K562 (cell line): ENCODE measurements around the gene JUNB. TPM values are rescaled to one million over a fixed set of nuclear protein-coding genes. Genes with fewer than 3 reads are reported as not detected.

Source experiments
- KLF13 ChIP-seq: fragments of 450-650 bp; IDR thresholded peaks from 2 replicates; pipeline ENCODE4 v1.6.1; 2016; ENCODE audit warnings: missing genetic modification characterization, low read depth, mild to moderate bottlenecking, missing compliant biosample characterization, moderate library complexity, borderline replicate concordance
- KLF6 ChIP-seq: fragments of 250-450 bp; sonication (Bioruptor Pico); IDR thresholded peaks from 2 replicates; pipeline ENCODE4 v1.4.0; 2020; ENCODE audit warnings: mild to moderate bottlenecking, moderate library complexity, borderline replicate concordance
- ZC3H4 ChIP-seq: sonication (generic); formaldehyde crosslinking; IDR thresholded peaks from 2 replicates; pipeline ENCODE4 v1.9.0; 2021; ENCODE audit warnings: missing genetic modification reagents, borderline replicate concordance
- polyA plus RNA-seq, 8 experiments: library from polyadenylated mRNA; depleted of rRNA in 4 of 8; stranded (reverse) in 5 of 8; unstranded in 3 of 8; fragments of >200 nt; fragmentation: Nextera tagmentation in 2 of 8; fragmentation: Illumina TruSeq in 1 of 8; extraction: Ambion mirVana in 2 of 8; extraction: Trizol in 1 of 8; gene quantifications; 2 replicates each; pipeline versions ENCODE4 v1.2.1 to v1.2.3, GENCODE V29; 2011 to 2014; ENCODE audit warnings: inconsistent platforms in 1 of 8, missing spikeins in 1 of 8
- total RNA-seq, 7 experiments: library from RNA; depleted of rRNA in 6 of 7; stranded (reverse); fragments of >200 nt in 6 of 7; fragmentation: Illumina TruSeq in 2 of 7; extraction: Trizol in 2 of 7; gene quantifications; 2 replicates each; pipeline versions ENCODE4 v1.2.1 to v1.2.3, GENCODE V29; 2011 to 2021; ENCODE audit warnings: low replicate concordance in 1 of 7
- TF ChIP-seq, protein P1 (sequence below): fragments of 450-650 bp; IDR thresholded peaks from 2 replicates; pipeline ENCODE4 v1.6.1; 2016; ENCODE audit warnings: borderline replicate concordance
- TF ChIP-seq, protein P2 (sequence below): fragments of 250-450 bp; sonication (Bioruptor Pico); IDR thresholded peaks from 2 replicates; pipeline ENCODE4 v1.4.0; 2020; ENCODE audit warnings: mild to moderate bottlenecking, moderate library complexity, borderline replicate concordance
- TF ChIP-seq, protein P3 (sequence below): fragments of 250-450 bp; sonication (Bioruptor Pico); IDR thresholded peaks from 2 replicates; pipeline ENCODE4 v1.4.0; 2020; ENCODE audit warnings: mild to moderate bottlenecking, moderate library complexity

JUNB gene
- total and polyA plus RNA-seq, 9 of the 15 experiments (the other 6 are each of a cell fraction or from before 2014, with no cell fraction given) = 0.23 to 88.1 (median 13.1) TPM

DNA sequence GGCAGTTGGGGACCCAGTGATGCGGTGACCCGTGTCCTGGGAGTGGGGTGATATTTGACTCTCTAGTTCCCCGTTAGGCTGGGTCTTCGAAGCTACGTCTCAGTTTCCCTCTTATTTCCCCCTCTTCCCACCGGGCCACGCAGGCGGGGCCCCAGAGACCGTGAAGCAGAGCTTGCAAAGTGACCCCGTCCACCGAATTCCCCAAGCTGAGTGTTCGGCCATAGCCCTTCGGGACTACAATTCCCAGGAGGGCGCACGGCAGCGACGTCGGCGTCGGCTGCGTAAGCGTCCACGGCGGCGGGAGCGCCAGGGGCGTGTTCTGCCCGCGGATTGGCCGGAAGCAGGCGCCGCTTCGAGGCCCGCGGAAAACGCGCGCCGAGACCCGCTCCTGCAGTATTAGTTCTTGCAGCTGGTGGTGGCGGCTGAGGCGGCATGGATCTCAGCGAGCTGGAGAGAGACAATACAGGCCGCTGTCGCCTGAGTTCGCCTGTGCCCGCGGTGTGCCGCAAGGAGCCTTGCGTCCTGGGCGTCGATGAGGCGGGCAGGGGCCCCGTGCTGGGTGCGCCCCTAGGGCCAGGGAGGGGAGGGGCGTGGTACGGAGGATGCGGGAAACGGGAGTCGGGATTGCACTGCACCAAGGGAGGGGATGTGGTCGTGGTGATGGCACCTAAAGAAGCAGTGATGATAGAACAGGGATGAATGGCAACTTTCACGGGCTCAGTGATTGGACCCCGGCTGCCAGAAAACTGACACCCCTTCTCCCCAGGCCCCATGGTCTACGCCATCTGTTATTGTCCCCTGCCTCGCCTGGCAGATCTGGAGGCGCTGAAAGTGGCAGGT, 15.2 kb downstream of the JUNB start, which contains the start of gene RNASEH2A (continued):
- TF ChIP-seq, protein P1, sequence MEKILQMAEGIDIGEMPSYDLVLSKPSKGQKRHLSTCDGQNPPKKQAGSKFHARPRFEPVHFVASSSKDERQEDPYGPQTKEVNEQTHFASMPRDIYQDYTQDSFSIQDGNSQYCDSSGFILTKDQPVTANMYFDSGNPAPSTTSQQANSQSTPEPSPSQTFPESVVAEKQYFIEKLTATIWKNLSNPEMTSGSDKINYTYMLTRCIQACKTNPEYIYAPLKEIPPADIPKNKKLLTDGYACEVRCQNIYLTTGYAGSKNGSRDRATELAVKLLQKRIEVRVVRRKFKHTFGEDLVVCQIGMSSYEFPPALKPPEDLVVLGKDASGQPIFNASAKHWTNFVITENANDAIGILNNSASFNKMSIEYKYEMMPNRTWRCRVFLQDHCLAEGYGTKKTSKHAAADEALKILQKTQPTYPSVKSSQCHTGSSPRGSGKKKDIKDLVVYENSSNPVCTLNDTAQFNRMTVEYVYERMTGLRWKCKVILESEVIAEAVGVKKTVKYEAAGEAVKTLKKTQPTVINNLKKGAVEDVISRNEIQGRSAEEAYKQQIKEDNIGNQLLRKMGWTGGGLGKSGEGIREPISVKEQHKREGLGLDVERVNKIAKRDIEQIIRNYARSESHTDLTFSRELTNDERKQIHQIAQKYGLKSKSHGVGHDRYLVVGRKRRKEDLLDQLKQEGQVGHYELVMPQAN = peak; percentile 94
- TF ChIP-seq, protein P2, sequence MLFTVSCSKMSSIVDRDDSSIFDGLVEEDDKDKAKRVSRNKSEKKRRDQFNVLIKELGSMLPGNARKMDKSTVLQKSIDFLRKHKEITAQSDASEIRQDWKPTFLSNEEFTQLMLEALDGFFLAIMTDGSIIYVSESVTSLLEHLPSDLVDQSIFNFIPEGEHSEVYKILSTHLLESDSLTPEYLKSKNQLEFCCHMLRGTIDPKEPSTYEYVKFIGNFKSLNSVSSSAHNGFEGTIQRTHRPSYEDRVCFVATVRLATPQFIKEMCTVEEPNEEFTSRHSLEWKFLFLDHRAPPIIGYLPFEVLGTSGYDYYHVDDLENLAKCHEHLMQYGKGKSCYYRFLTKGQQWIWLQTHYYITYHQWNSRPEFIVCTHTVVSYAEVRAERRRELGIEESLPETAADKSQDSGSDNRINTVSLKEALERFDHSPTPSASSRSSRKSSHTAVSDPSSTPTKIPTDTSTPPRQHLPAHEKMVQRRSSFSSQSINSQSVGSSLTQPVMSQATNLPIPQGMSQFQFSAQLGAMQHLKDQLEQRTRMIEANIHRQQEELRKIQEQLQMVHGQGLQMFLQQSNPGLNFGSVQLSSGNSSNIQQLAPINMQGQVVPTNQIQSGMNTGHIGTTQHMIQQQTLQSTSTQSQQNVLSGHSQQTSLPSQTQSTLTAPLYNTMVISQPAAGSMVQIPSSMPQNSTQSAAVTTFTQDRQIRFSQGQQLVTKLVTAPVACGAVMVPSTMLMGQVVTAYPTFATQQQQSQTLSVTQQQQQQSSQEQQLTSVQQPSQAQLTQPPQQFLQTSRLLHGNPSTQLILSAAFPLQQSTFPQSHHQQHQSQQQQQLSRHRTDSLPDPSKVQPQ (CRISPR knock-in tag) = no peak
- TF ChIP-seq KLF13 (tag) (0 out of 2 replicates have a peak, but pooled peaks have one; percentile 56), ZC3H4 (CRISPR knock-in tag) (no peak), KLF6 (CRISPR knock-in tag) (no peak)
- TF ChIP-seq, protein P3, sequence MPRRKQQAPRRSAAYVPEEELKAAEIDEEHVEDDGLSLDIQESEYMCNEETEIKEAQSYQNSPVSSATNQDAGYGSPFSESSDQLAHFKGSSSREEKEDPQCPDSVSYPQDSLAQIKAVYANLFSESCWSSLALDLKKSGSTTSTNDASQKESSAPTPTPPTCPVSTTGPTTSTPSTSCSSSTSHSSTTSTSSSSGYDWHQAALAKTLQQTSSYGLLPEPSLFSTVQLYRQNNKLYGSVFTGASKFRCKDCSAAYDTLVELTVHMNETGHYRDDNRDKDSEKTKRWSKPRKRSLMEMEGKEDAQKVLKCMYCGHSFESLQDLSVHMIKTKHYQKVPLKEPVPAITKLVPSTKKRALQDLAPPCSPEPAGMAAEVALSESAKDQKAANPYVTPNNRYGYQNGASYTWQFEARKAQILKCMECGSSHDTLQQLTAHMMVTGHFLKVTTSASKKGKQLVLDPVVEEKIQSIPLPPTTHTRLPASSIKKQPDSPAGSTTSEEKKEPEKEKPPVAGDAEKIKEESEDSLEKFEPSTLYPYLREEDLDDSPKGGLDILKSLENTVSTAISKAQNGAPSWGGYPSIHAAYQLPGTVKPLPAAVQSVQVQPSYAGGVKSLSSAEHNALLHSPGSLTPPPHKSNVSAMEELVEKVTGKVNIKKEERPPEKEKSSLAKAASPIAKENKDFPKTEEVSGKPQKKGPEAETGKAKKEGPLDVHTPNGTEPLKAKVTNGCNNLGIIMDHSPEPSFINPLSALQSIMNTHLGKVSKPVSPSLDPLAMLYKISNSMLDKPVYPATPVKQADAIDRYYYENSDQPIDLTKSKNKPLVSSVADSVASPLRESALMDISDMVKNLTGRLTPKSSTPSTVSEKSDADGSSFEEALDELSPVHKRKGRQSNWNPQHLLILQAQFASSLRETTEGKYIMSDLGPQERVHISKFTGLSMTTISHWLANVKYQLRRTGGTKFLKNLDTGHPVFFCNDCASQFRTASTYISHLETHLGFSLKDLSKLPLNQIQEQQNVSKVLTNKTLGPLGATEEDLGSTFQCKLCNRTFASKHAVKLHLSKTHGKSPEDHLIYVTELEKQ = no peak
